Stimulated activated CD8-positive, alpha-beta memory T cell treated with anti-CD3 and anti-CD28 coated beads, Interleukin-7, amount 100 ng/mL, for 1 hour (primary cell): ENCODE results near the gene ADCY2.

Source experiments
- DNase-seq, 2 donors: peaks; one replicate each; pipeline ENCODE4 v3.0.0-alpha.2; 2020; ENCODE audit warnings: low read depth in 2 of 2

The ADCY2 gene

DNA sequence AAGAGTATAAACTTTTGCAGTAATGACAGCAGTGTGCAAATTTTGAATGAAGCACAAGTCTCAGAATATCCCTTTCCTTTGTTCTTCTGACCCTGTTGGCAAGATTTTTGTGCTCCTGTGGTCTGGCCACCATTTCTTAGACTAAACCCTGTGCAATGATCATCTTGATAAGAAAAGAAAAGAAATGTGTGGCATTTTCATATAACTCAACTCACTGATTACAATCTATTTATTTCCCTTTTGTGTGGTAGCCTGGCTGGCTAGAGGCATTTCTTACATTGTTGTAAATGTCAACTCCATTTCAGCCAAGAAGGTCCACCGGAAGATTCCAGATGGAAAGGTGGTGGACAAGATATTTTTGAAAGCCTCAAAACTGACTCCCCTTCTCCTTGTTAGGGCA, 41.9 kb downstream of the ADCY2 start:
- DNase-seq = no peak

GRCh38 chr5:7445068-7445467, 49.1 kb downstream of the ADCY2 start:
- DNase-seq = no peak

GRCh38 chr5:7445831-7446230, 49.9 kb downstream of the ADCY2 start:
- DNase-seq = no peak

DNA sequence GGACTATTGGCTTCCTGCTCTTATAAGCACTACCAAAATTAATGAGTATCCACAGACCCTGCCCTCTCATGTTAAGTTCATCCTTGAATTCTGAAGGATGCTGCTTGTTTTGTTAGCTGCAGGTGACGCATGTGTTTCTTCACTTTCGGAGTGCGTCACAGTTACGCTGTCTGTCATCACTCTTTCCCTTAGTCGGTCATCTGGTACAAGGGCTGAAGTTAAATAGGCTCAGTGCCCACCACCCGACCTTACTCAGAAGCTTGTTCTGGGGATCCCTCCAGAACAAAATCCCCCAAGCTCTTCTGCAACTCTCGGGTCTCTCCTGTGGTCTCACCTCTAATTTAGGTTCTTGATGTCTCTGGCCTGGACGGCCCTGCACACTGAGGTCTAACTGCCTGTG, 51.0 kb downstream of the ADCY2 start:
- no peak for DNase-seq

GRCh38 chr5:7453947-7454346, 58.0 kb downstream of the ADCY2 start:
- DNase-seq = no peak

DNA sequence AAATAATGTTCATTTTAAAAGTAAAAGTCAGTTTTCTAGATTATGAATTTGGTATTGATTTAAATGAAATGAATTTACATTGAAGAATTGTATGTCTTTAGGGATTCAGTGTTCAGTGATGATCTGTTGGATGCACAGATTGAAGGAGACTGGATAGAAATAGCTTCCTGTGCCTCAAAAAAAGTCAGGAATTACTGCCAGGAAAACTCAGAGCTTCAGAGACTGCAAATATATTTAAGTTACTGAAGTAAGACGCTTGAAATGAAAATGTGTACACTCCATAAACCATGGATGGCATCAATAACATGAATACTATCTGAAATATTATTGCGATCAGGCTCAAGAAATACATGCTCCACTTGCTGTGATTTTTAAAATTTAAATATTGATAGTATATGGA, 60.3 kb downstream of the ADCY2 start:
- DNase-seq = no peak

DNA sequence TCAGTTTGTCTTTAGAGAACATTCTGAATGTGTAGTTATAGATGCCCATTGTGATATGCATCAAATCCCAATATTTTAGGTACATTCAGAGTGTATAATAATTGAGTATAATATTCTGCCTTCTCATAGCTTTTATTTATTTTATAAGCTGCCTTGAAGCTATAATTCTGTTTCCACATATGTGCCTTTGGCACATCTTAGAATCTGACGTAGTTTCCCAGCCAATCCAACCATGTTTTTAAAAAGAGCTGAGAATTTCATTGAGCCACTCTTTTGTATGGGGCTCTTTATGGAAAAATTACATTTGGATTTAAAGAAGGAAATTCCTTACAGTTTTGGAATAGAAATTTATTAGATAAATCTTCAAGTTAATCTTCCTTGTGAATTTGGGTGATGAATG, 65.4 kb downstream of the ADCY2 start:
- DNase-seq = no peak

DNA sequence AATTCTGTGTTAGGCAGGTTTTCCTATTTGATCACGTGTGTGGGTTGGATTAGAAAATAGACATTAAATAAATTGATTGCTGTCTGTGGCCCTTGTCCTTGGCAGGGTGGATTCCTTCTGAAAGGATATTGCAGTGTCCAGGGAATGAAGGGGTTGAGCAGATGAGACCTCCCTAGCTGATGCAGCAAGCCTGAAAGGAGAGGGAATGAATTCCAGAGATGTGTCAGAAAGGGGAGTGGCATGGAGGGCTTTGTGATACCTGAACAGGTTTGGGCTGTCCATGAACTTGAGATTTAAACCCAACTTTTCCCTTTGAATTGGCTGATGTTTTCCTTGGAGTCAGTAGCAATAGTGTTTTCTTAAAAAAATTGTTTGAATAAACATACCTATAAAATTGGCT, 66.8 kb downstream of the ADCY2 start:
- DNase-seq = no peak

DNA sequence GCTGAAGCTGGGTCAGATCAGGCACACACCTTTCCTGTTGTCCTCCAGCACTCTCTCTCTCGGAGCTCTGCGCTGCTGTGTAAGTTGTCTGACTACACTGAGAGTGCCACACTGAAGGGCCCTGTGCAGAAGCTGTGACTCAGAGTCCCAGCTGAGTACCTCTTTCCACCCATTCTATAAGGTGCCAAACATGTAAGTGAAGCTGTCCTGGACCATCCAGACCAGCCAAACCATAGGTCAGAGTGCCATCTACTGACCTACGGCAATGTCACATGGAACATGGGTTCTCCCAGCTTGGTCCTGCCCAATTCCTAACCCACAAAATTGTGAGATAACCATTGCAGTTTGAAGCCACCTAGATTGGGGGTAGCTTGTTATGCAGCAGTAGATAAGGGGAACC, 68.2 kb downstream of the ADCY2 start:
- DNase-seq = no peak

GRCh38 chr5:7467179-7467578, 71.2 kb downstream of the ADCY2 start:
- DNase-seq = no peak

GRCh38 chr5:7468742-7469141, 72.8 kb downstream of the ADCY2 start:
- DNase-seq = no peak

GRCh38 chr5:7471710-7472109, 75.8 kb downstream of the ADCY2 start:
- no peak for DNase-seq

DNA sequence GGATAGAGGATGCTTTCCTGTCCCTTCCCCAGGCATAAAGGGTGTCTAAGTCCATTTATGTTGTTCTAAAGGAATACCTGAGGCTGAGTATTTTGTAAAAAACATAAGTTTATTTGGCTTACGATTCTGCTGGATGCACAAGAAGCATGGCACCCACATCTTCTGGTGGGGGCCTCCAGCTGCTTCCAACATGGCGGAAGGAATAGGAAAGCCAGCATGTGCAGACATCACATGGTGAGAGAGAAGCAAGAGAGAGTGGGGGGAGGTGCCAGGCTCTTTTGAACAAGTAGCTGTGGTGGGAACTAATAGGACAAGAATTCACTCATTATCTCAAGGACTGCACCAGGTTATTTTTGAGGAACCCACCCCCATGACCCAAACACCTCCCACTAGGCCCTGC, 77.2 kb downstream of the ADCY2 start:
- no peak for DNase-seq

DNA sequence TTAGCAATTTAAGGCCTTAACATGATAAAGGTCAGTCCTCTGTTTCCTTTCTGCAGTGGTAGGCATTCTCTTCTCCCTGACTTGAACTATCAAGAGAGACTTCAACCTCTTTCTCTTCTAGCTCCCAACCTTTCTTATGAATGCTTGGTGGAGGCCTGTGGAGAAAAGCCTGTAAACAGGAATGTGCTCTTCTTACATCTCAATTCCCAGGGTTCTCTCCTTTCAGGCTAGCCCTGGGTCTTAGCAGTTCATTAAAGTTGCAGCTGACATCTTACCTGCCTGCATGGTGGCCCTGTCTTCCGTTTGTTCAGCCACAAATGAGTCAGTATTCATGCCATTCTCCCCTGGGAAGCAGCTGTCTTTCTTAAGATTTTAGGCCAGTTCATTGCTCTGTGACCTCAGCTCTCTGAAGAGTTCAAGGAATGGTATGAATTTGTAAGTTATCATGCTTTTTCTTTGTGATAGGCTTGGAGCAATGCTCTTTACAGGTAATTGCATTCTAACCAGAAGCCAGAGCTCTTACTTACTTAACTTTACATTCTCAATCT, 77.8 kb downstream of the ADCY2 start:
- DNase-seq = no peak

- no peak for DNase-seq
Observed at GRCh38 chr5:7474821-7475403, 79.0 kb downstream of the ADCY2 start.

GRCh38 chr5:7478459-7478858, 82.5 kb downstream of the ADCY2 start:
- DNase-seq = no peak

GRCh38 chr5:7488734-7489133, 92.8 kb downstream of the ADCY2 start:
- no peak for DNase-seq

GRCh38 chr5:7492371-7492770, 96.4 kb downstream of the ADCY2 start:
- DNase-seq = no peak

GRCh38 chr5:7493081-7493480, 97.1 kb downstream of the ADCY2 start:
- DNase-seq = no peak

DNA sequence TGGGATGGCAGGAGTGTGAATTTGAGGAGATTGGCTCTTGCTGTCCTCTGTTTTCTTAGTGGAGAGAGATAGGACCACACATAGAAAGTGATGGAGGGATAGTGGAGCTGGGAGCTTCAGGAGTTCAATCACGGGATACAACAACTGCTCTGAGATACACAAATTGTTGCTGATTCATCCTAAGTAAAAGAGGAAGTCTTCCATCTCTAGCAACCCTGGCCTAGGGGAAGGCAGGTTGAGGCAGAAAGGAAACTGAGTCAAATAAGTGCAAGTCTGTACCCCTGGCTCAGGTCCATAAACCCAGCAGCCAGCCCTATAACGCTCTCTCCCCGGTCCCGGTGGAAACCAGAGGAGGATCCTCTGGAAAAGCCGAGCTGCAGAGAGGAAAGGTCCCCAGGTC, 97.7 kb downstream of the ADCY2 start:
- DNase-seq = no peak

DNA sequence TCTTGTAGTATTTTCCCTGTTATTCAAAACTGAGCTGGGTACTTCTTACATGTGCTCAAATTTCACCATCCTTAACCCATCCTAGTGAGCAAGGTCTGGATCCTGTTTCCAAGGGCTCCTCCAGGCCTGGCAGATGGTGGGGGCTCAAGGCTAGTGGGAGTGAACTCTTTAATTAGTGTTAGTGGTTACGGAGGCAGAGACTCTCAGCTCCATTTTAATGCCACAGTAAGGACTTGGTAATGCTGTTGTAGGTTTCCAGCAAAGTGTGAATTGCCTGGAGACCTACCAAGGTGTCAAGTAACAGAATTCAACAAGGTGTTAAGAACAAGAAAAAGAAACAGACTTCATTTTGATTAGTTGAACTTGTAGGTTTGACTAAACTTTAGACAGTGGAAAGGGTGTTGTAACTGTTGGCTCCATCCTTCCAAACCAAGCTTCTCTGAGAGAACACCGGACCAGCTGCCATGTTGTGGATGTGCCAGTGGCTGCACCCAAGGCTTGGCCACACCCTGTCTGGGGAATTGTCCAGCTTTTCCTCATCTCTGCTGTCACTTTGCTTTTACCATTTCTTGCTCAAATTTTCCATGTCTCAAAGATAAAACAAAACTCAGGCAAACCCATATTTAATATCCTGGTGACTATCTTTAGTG, 98.7 kb downstream of the ADCY2 start:
- no peak for DNase-seq

DNA sequence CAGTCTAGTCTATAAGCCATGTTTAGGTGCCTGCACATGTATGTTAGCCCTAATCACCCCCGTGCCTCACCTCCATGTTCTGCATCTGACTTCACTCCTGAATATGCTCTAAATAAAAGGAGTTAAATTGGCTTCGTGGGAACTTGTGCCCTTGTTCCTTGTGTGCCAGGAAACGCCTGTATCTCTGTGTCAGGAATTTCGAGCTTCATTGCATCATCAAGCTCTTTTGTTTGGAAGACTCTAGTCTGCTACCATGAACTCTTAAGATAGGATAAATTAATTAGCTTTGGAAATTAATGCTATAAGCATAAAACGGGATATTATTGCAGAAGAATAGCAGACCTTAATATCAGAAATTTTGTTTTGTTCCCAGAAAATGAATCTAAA, 99.2 kb downstream of the ADCY2 start:
- DNase-seq = no peak

DNA sequence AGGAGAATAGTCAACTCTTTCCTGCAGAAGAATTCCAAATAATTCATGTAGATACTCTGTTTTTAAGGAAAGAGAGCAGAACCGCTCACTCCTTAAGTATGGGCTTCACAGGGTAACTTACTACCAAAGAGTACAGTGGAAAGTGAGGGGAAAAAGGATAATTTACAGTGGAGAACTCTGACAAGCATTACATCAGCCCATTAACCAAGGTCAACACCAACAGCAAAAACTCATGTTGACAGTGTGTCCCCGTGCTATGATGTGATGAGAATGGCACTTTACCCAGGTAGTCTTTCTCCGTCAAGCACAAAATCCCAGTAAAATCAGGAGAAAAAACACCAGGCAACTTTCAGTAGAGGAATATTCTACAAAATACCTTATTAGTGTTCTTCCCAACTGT, 104.3 kb downstream of the ADCY2 start:
- DNase-seq = no peak

- DNase-seq = no peak
Observed at GRCh38 chr5:7501061-7501460, 105.1 kb downstream of the ADCY2 start.
